ENCODE measurements around the gene HSD17B12.

- TF ChIP-seq CTCF (conservative IDR thresholded peaks at IDR 0.05) (no peak), EZH2 (IDR thresholded peaks at IDR 0.05; ENCODE audit: low read depth) (no peak)
These were observed 7.9 kb downstream of the HSD17B12 start for GRCh38 chr11:43688394-43688793.

All from PC-9 (cell line).